Measurements from ENCODE around the gene USP3. TPM values are rescaled to one million over a fixed set of nuclear protein-coding genes. Genes with fewer than 3 reads are reported as not detected.
A peak's percentile ranks its signal among the peaks of the same experiment; 100 is the strongest.
"Not testable (repeated sequence)": the region's sequence is repeated elsewhere in the genome, so short reads cannot be mapped to it uniquely, and the experiment has no call there.

The USP3 gene
- polyA plus RNA-seq, 4 donors: 31.6 to 45.0 (median 37.8) TPM

DNA sequence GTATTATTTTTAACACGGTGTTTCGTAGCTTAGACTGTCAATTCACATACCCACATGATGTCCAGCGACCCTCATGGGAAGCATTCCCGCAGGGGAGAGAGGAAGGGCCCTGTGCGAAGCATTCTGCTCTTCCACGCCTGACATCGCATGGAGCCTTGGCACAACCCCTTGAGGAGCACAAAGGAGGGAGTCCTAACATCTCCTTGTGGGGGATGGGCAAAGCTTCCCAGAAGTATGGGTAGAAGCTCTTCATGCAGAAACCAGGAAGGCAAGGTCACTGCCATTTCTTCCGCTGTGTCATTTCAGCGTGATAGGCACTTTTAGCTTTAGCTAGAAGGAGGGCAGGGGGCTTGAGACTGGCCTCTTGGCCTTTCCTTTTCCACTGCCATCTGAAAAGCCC lies 28.7 kb upstream of the USP3 start:
- DNase-seq (ENCODE audit: low read depth in 4 of 4, low spot score in 2 of 4): no peak

DNA sequence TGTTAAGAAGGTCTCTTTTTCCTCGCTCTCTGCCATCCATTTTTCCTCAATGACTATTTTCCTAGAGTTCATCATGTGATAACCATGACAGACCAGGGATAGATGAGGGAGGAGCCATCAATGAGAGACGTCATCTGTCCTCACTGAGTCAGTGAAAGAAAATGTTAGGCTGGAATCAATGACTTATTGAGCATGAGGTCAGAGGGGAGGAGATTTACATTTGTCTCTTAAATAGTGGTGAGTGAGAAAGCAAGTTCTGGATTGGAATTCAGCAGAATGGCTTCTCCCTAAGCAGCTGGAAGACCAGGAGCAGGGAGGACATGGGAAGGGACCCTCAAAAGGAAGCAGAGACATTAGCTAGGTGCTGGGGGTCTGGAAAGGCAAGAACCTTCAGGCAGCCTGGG lies 28.2 kb upstream of the USP3 start:
- peak in 1 of 4 donors; percentile 45 for DNase-seq (ENCODE audit: low read depth in 4 of 4, low spot score in 2 of 4)

GRCh38 chr15:63478243-63478642 lies 26.1 kb upstream of the USP3 start:
- no peak for DNase-seq (ENCODE audit: low read depth in 4 of 4, low spot score in 2 of 4)

- no peak for DNase-seq (ENCODE audit: low read depth in 4 of 4, low spot score in 2 of 4)
Measured at GRCh38 chr15:63480441-63480821, 24.0 kb upstream of the USP3 start.

- no peak for DNase-seq (ENCODE audit: low read depth in 4 of 4, low spot score in 2 of 4)
Measured at GRCh38 chr15:63481105-63481810, 23.1 kb upstream of the USP3 start.

DNA sequence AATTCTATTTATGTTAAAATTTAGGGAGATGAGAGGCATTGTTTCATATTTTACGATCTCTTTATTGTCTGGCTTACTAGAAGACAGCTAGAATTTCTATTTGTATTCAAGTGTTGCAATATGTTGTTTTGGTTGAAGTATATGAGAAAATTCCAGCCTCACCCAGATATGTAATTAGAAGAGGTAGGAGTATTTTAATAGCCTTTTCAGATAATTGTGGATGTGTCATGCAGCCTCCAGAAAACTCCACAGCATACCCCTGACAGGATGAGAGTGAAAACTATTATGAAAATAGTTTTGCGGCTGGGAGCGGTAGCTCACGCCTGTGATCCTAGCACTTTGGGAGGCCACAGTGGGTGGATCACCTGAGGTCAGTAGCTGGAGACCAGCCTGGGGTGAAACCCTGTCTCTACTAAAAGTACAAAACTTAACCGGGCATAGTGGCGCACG lies 21.5 kb upstream of the USP3 start:
- no peak for DNase-seq (ENCODE audit: low read depth in 4 of 4, low spot score in 2 of 4)

GRCh38 chr15:63483521-63484371 lies 20.6 kb upstream of the USP3 start:
- DNase-seq (ENCODE audit: low read depth in 4 of 4, low spot score in 2 of 4): no peak

DNA sequence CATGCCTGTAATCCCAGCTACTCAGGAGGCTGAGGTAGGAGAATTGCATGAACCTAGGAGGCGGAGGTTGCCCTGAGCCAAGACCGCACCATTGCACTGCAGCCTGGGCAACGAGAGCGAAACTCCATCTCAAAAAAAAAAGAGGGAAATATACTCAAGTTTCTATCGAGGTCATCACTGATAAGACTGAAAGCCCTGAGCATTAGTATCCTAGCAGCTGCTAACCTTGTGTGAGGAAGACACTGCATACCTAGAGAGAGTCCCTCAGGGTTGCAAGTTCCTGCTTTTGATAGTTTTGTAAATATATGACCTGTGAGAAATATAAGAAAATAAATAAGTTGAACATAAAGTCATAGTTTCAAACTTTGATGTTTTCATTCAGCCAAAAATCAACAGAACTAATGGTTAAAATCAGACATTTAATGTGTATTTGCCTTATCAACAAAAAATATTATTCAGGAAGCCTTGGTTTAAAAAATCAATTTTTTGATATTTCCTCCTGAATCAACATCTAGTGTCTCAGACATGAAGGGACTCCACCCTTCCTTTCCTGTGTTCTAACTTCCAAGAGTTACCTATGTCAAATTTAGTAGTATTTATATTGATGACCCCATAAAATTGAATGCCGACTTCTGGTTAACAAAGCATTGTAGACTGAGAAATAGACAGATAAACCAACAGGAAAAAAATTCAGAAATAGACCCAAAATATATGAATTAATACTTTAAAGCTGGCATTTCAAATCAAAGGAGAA lies 19.8 kb upstream of the USP3 start:
- DNase-seq (ENCODE audit: low read depth in 4 of 4, low spot score in 2 of 4): no peak

DNA sequence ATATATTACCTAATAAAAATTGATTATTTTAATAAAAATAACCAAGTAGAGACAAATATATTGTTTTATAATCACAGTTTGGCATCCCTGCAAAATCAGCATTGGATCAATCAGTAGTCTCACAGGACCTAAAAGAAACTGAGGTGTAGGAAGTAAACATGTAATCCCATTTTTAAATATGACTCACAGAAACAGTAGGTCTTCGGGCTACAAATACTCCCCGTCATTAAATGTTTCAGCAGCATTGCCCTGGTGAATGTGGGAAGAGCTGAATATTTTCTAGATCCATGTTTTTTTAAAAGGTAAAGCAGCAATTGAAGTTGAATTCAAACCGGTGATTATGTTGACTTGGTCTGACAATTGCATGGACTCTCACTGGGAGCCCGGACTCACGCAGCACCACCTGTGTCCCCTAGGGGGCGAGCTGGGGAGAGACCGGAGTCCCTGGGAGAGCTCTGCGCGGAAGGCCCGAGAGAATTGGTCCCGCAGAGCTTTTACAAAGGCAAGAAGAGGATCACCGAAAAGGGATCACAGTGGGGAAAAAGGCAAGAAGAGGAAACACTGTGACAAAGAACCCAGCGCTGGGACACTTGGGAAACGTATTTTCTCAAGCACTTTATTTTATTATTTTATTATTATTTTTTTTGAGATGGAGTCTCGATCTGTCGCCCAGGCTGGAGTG lies 17.2 kb upstream of the USP3 start:
- DNase-seq (ENCODE audit: low read depth in 4 of 4, low spot score in 2 of 4): no peak

DNA sequence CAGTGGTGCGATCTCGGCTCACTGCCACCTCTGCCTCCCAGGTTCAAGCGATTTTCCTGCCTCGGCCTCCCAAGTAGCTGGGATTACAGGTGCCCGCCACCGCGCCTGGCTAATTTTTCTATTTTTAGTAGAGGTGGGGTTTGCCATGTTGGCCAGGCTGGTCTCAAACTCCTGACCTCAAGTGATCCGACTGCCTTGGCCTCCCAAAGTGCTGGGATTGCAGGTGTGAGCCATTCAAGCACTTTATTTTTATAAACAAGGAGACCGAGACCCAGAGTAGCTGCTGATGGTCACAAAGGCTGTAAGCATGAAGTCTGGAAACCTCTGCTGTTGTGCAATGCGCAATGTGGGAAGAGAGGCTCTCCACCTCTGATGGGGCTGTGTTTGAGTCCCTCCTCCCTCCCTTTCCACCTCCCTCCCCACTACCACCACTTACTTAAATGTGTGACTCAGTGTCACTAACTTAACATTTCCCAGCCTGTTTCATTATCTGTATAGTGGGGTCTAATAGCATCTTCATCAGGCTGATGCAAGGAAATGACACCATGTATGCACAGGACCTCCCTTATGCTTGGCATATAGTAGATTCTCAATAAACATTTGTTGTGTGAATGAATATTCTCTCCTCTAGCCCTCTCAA lies 16.5 kb upstream of the USP3 start:
- DNase-seq (ENCODE audit: low read depth in 4 of 4, low spot score in 2 of 4): not testable (repeated sequence)

- no peak for DNase-seq (ENCODE audit: low read depth in 4 of 4, low spot score in 2 of 4)
Measured at GRCh38 chr15:63488398-63488960, 15.9 kb upstream of the USP3 start.

DNA sequence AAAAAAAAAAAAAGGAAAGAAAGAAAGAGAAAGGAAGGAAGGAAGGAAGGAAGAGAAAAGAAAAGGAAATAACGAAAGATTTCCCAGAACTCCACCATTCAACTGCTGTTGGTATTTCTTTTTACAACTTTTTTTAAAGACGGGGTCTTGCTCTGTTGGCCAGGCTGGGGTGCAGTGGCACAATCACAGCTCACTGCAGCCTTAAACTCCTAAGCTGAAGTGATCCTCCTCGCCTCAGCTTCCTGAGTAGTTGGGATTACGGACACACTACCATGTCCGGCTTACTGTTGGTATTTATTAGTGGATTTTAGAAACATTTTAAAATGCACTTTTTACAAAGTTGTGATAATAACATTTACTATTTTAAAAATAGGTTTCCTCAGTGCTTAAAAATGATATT lies 15.0 kb upstream of the USP3 start:
- DNase-seq (ENCODE audit: low read depth in 4 of 4, low spot score in 2 of 4): no peak

GRCh38 chr15:63490345-63491034 lies 13.9 kb upstream of the USP3 start:
- no peak for DNase-seq (ENCODE audit: low read depth in 4 of 4, low spot score in 2 of 4)

GRCh38 chr15:63491116-63491827 lies 13.1 kb upstream of the USP3 start:
- no peak for DNase-seq (ENCODE audit: low read depth in 4 of 4, low spot score in 2 of 4)

- no peak for DNase-seq (ENCODE audit: low read depth in 4 of 4, low spot score in 2 of 4)
Measured at GRCh38 chr15:63491979-63492378, 12.4 kb upstream of the USP3 start.

GRCh38 chr15:63492541-63493077 lies 11.8 kb upstream of the USP3 start:
- no peak for DNase-seq (ENCODE audit: low read depth in 4 of 4, low spot score in 2 of 4)

GRCh38 chr15:63493436-63493835 lies 11.0 kb upstream of the USP3 start:
- DNase-seq (ENCODE audit: low read depth in 4 of 4, low spot score in 2 of 4): no peak

- DNase-seq (ENCODE audit: low read depth in 4 of 4, low spot score in 2 of 4): no peak
Measured at GRCh38 chr15:63494408-63494807, 10.0 kb upstream of the USP3 start.

All from left renal cortex interstitium (tissue), 4 donors.